Activated naive CD4-positive, alpha-beta T cell (primary cell): ENCODE data around the gene PIEZO2.

Source experiments
- DNase-seq, 4 experiments: peaks; one replicate each; lab custom pipeline; 2025; lab: John Stamatoyannopoulos, UW

The PIEZO2 gene

GRCh38 chr18:10787293-10787901 is 362.0 kb downstream of the PIEZO2 start:
- DNase-seq, result peak; percentile 8 to 66 (median 54)

GRCh38 chr18:10785798-10786197 is 363.6 kb downstream of the PIEZO2 start:
- DNase-seq, result no peak

- DNase-seq, result no peak
Measured at GRCh38 chr18:10784596-10785202, 364.7 kb downstream of the PIEZO2 start.

GRCh38 chr18:10783941-10784340 is 365.4 kb downstream of the PIEZO2 start:
- DNase-seq, result no peak

GRCh38 chr18:10776493-10776892 is 372.9 kb downstream of the PIEZO2 start:
- no peak for DNase-seq

GRCh38 chr18:10775026-10775425 is 374.3 kb downstream of the PIEZO2 start:
- DNase-seq, result no peak

GRCh38 chr18:10771053-10771709 is 378.2 kb downstream of the PIEZO2 start:
- DNase-seq, result no peak

GRCh38 chr18:10770264-10770663 is 379.1 kb downstream of the PIEZO2 start:
- no peak for DNase-seq

- no peak for DNase-seq
Measured at GRCh38 chr18:10768221-10768620, 381.1 kb downstream of the PIEZO2 start.

- no peak for DNase-seq
Measured at GRCh38 chr18:10767658-10768057, 381.7 kb downstream of the PIEZO2 start.

- DNase-seq, result no peak
Measured at GRCh38 chr18:10760986-10761385, 388.4 kb downstream of the PIEZO2 start.

GRCh38 chr18:10759241-10759640 is 390.1 kb downstream of the PIEZO2 start:
- no peak for DNase-seq

GRCh38 chr18:10757946-10758345 is 391.4 kb downstream of the PIEZO2 start:
- DNase-seq, result no peak

GRCh38 chr18:10757349-10757748 is 392.0 kb downstream of the PIEZO2 start:
- DNase-seq, result no peak

- DNase-seq, result no peak
Measured at GRCh38 chr18:10755855-10756254, 393.5 kb downstream of the PIEZO2 start.

GRCh38 chr18:10754128-10754527 is 395.2 kb downstream of the PIEZO2 start:
- no peak for DNase-seq

- DNase-seq, result no peak
Measured at GRCh38 chr18:10752382-10752781, 397.0 kb downstream of the PIEZO2 start.

- no peak for DNase-seq
Measured at GRCh38 chr18:10751653-10752052, 397.7 kb downstream of the PIEZO2 start.

- no peak for DNase-seq
Measured at GRCh38 chr18:10750191-10751035, 399.0 kb downstream of the PIEZO2 start.

- DNase-seq, result no peak
Measured at GRCh38 chr18:10748641-10749040, 400.7 kb downstream of the PIEZO2 start.

- no peak for DNase-seq
Measured at GRCh38 chr18:10745971-10746370, 403.4 kb downstream of the PIEZO2 start.

- DNase-seq, result no peak
Measured at GRCh38 chr18:10745219-10745618, 404.1 kb downstream of the PIEZO2 start.

GRCh38 chr18:10743766-10744165 is 405.6 kb downstream of the PIEZO2 start:
- no peak for DNase-seq
